Vagina (tissue), 2 donors: ENCODE results near the gene MPPED2. TPM values are rescaled to one million over a fixed set of nuclear protein-coding genes. Genes with fewer than 3 reads are reported as not detected.

ENCODE experiments used
- DNase-seq, 2 donors: peaks; one replicate each; pipeline ENCODE4 v3.0.0-alpha.2; 2017; ENCODE audit errors: extremely low spot score in 2 of 2
- H3K27ac ChIP-seq: fragments of 200-600 bp; sonication (generic); one replicate; pipeline ENCODE4 v1.5.1; 2019
- H3K27me3 ChIP-seq: fragments of 200-600 bp; sonication (generic); one replicate; pipeline ENCODE4 v1.5.1; 2019
- H3K36me3 ChIP-seq, 2 donors: fragments of 200-600 bp; sonication (generic); one replicate each; pipeline ENCODE4 v1.5.1; 2017 to 2019
- H3K4me1 ChIP-seq: fragments of 200-600 bp; sonication (generic); one replicate; pipeline ENCODE4 v1.5.1; 2019
- H3K4me3 ChIP-seq, 2 donors: fragments of 200-600 bp; sonication (generic); 1 replicate in 1 of 2; 2 replicates in 1 of 2; pipeline ENCODE4 v1.5.1; 2016 to 2019
- H3K9me3 ChIP-seq: fragments of 200-600 bp; sonication (generic); one replicate; pipeline ENCODE4 v1.5.1; 2019
- CTCF ChIP-seq, 3 experiments: fragments of 450-650 bp in 2 of 3; fragments of 200-600 bp in 1 of 3; sonication (generic) in 1 of 3; IDR thresholded peaks; one replicate each; pipeline ENCODE4 v1.5.1; 2017 to 2019; ENCODE audit warnings: antibody characterized with exemption in 3 of 3, mild to moderate bottlenecking in 2 of 3, moderate library complexity in 2 of 3
- POLR2A ChIP-seq, 2 donors: fragments of 450-650 bp; IDR thresholded peaks; one replicate each; pipeline ENCODE4 v1.6.1; 2017; ENCODE audit warnings: antibody characterized with exemption in 2 of 2, mild to moderate bottlenecking in 2 of 2, moderate library complexity in 2 of 2
- POLR2AphosphoS5 ChIP-seq, 2 donors: sonication (generic); formaldehyde crosslinking; IDR thresholded peaks; one replicate each; pipeline ENCODE4 v1.9.0; 2017; ENCODE audit warnings: antibody characterized with exemption in 2 of 2, mild to moderate bottlenecking in 2 of 2, low read depth in 1 of 2; ENCODE audit not compliant: insufficient read depth in 1 of 2
- intact Hi-C: fragments of 100-400 bp; cut with DNase I; formaldehyde crosslinking; loops from one replicate; pipeline ENCODE4 v1.15.1; 2023
- total RNA-seq: library from RNA; depleted of rRNA; stranded (reverse); fragments of >200 nt; gene quantifications from one replicate; pipeline ENCODE4 v1.2.3, GENCODE V29; 2016

MPPED2 gene
- total RNA-seq, 1 donor from 2014 or later = 4.4 TPM

- TF ChIP-seq POLR2AphosphoS5 (IDR thresholded peaks at IDR 0.05; ENCODE audit: insufficient read depth in 1 of 2, low read depth in 1 of 2) (no peak), CTCF (IDR thresholded peaks at IDR 0.05) (no peak), POLR2A (IDR thresholded peaks at IDR 0.05) (no peak)
- no peaks in the 10 kb centered on the region for H3K27me3 ChIP-seq
- H3K4me3 ChIP-seq = no peak overlapping the region
- intact Hi-C loops = no loop called here
- no peak overlapping the region for H3K27ac ChIP-seq
- H3K9me3 ChIP-seq = no peaks in the 10 kb centered on the region
- DNase-seq = no peak
- no peaks in the 10 kb centered on the region for H3K36me3 ChIP-seq
- H3K4me1 ChIP-seq = peaks cover 8% of the 10 kb centered on the region
Measured at GRCh38 chr11:30388957-30389356, 197.2 kb downstream of the MPPED2 start.

- Histone ChIP-seq H3K4me3 (no peak overlapping the region), H3K36me3 (no peaks in the 10 kb centered on the region), H3K9me3 (no peaks in the 10 kb centered on the region), H3K4me1 (peaks cover 8% of the 10 kb centered on the region), H3K27me3 (no peaks in the 10 kb centered on the region), H3K27ac (no peak overlapping the region)
- DNase-seq = no peak
- intact Hi-C loops = no loop called here
- TF ChIP-seq POLR2A (IDR thresholded peaks at IDR 0.05) (no peak), POLR2AphosphoS5 (IDR thresholded peaks at IDR 0.05; ENCODE audit: insufficient read depth in 1 of 2, low read depth in 1 of 2) (no peak), CTCF (IDR thresholded peaks at IDR 0.05) (no peak)
Measured at GRCh38 chr11:30387891-30388861, 198.0 kb downstream of the MPPED2 start.

GRCh38 chr11:30381879-30382278 lies 204.3 kb downstream of the MPPED2 start:
- Histone ChIP-seq H3K27ac (no peak overlapping the region), H3K4me1 (no peaks in the 10 kb centered on the region), H3K9me3 (no peaks in the 10 kb centered on the region), H3K4me3 (no peak overlapping the region), H3K27me3 (no peaks in the 10 kb centered on the region), H3K36me3 (no peaks in the 10 kb centered on the region)
- intact Hi-C loops = no loop called here
- DNase-seq = no peak
- TF ChIP-seq POLR2AphosphoS5 (IDR thresholded peaks at IDR 0.05; ENCODE audit: insufficient read depth in 1 of 2, low read depth in 1 of 2) (no peak), POLR2A (IDR thresholded peaks at IDR 0.05) (no peak), CTCF (IDR thresholded peaks at IDR 0.05) (no peak)

- intact Hi-C loops = no loop called here
Measured at GRCh38 chr11:30380846-30381245, 205.3 kb downstream of the MPPED2 start.

More at GRCh38 chr11:30380846-30381245, 205.3 kb downstream of the MPPED2 start:
- Histone ChIP-seq H3K27me3 (no peaks in the 10 kb centered on the region), H3K4me3 (no peak overlapping the region), H3K36me3 (no peaks in the 10 kb centered on the region), H3K4me1 (no peaks in the 10 kb centered on the region), H3K9me3 (no peaks in the 10 kb centered on the region), H3K27ac (no peak overlapping the region)
- no peak for TF ChIP-seq POLR2A (IDR thresholded peaks at IDR 0.05)
- TF ChIP-seq POLR2AphosphoS5 (IDR thresholded peaks at IDR 0.05; ENCODE audit: insufficient read depth in 1 of 2, low read depth in 1 of 2) = no peak
- no peak for TF ChIP-seq CTCF (IDR thresholded peaks at IDR 0.05)
- no peak for DNase-seq
